H1 (cell line): Measurements from ENCODE around the gene TBC1D16. TPM values are rescaled to one million over a fixed set of nuclear protein-coding genes. Genes with fewer than 3 reads are reported as not detected.

Experiments used
- CTCF ChIA-PET: fragments of 300-600 bp; sonication (Branson Sonifier 250); formaldehyde crosslinking; loops from one replicate; lab custom pipeline; 2021; ENCODE audit not compliant: partially characterized antibody; lab: Charles Lee
- POLR2A ChIA-PET: fragments of 300-600 bp; sonication (Branson Sonifier 250); formaldehyde crosslinking; loops from one replicate; lab custom pipeline; 2021; ENCODE audit warnings: inconsistent platforms; ENCODE audit not compliant: partially characterized antibody; lab: Charles Lee
- DNase-seq, 2 experiments: peaks; one replicate each; pipeline versions ENCODE4 v3.0.0 to v3.0.0-alpha.2; 2010 to 2022; ENCODE audit warnings: low spot score in 2 of 2, low read depth in 1 of 2, mixed read lengths in 1 of 2
- FAIRE-seq: peaks from 2 replicates; lab custom pipeline; 2011; peaks lifted over from hg19 to GRCh38; lab: Jason Lieb, UNC
- H2AFZ ChIP-seq: 2 replicates; pipeline ENCODE4 v1.8.1; 2012; ENCODE audit warnings: low read length, inconsistent platforms
- H2AK5ac ChIP-seq: 2 replicates; pipeline ENCODE4 v1.6.1; 2013; ENCODE audit warnings: low read depth, low read length
- H2BK120ac ChIP-seq: replicated peaks from 2 replicates; pipeline ENCODE3; 2013; ENCODE audit warnings: low read depth, low read length, inconsistent platforms
- H2BK12ac ChIP-seq: 2 replicates; pipeline ENCODE4 v1.6.1; 2013; ENCODE audit warnings: low read depth, low read length
- H2BK15ac ChIP-seq: 2 replicates; pipeline ENCODE4 v1.6.1; 2013; ENCODE audit warnings: low read length
- H2BK20ac ChIP-seq: 2 replicates; pipeline ENCODE4 v1.6.1; 2013; ENCODE audit warnings: low read length
- H2BK5ac ChIP-seq: 2 replicates; pipeline ENCODE4 v1.6.1; 2013; ENCODE audit warnings: low read depth, low read length
- H3K14ac ChIP-seq: 2 replicates; pipeline ENCODE4 v1.6.1; 2013; ENCODE audit warnings: inconsistent platforms; ENCODE audit not compliant: insufficient read length
- H3K18ac ChIP-seq: 2 replicates; pipeline ENCODE4 v1.6.1; 2013; ENCODE audit warnings: low read length; ENCODE audit errors: extremely low read depth
- H3K23ac ChIP-seq: 2 replicates; pipeline ENCODE4 v1.6.1; 2013; ENCODE audit warnings: inconsistent platforms; ENCODE audit not compliant: insufficient read length
- H3K23me2 ChIP-seq: 2 replicates; pipeline ENCODE4 v1.6.1; 2013; ENCODE audit warnings: low read depth, low read length
- H3K27ac ChIP-seq: 2 replicates; pipeline ENCODE4 v1.6.1; 2011; ENCODE audit warnings: low read depth, low read length, inconsistent platforms
- H3K27me3 ChIP-seq, 4 experiments: replicated peaks in 1 of 4; 1 replicate in 1 of 4; 2 replicates in 3 of 4; pipeline versions ENCODE4 v1.6.1 to v1.8.1; 2011 to 2013; ENCODE audit warnings: low read length in 3 of 4, mild to moderate bottlenecking in 3 of 4, inconsistent platforms in 2 of 4, mixed read lengths in 2 of 4, moderate library complexity in 1 of 4; ENCODE audit not compliant: control insufficient read depth in 3 of 4, insufficient read depth in 3 of 4; ENCODE audit errors: extremely low read depth in 1 of 4
- H3K36me3 ChIP-seq, 4 experiments: 2 replicates each; pipeline versions ENCODE4 v1.6.1 to v1.8.1; 2011 to 2013; ENCODE audit warnings: mild to moderate bottlenecking in 4 of 4, low read length in 3 of 4, moderate library complexity in 2 of 4, control low read depth in 1 of 4, inconsistent platforms in 1 of 4; ENCODE audit not compliant: insufficient read depth in 4 of 4, control insufficient read depth in 2 of 4
- H3K4ac ChIP-seq: replicated peaks from 2 replicates; pipeline ENCODE3; 2013; ENCODE audit warnings: low read length, low read depth, mixed read lengths, inconsistent platforms; ENCODE audit not compliant: insufficient read length
- H3K4me1 ChIP-seq, 4 experiments: replicated peaks in 1 of 4; 1 replicate in 1 of 4; 2 replicates in 3 of 4; pipeline versions ENCODE4 v1.6.1 to v1.8.1; 2011 to 2013; ENCODE audit warnings: low read length in 3 of 4, inconsistent platforms in 2 of 4, mixed read lengths in 1 of 4; ENCODE audit not compliant: insufficient read depth in 4 of 4, control insufficient read depth in 3 of 4
- H3K4me2 ChIP-seq, 2 experiments: 2 replicates each; pipeline versions ENCODE4 v1.6.1 to v1.8.1; 2011 to 2013; ENCODE audit warnings: low read depth in 2 of 2, low read length in 2 of 2, control low read depth in 1 of 2, inconsistent platforms in 1 of 2, mild to moderate bottlenecking in 1 of 2; ENCODE audit not compliant: insufficient read depth in 1 of 2
- H3K4me3 ChIP-seq, 4 experiments: fragments of 200-600, 300-600 bp in 1 of 4; sonication (generic), shearing (Covaris generic), sonication (Bioruptor Twin) in 1 of 4; 2 replicates each; pipeline versions ENCODE4 v1.5.1 to v1.8.1; 2011 to 2016; ENCODE audit warnings: low read length in 4 of 4, low read depth in 3 of 4, control low read depth in 2 of 4, inconsistent platforms in 2 of 4, mild to moderate bottlenecking in 2 of 4, mixed read lengths in 1 of 4, moderate library complexity in 1 of 4; ENCODE audit not compliant: insufficient read depth in 2 of 4; ENCODE audit errors: extremely low read depth in 1 of 4
- H3K56ac ChIP-seq: replicated peaks from 2 replicates; pipeline ENCODE3; 2013; ENCODE audit warnings: low read depth, mild to moderate bottlenecking, mixed read lengths, low read length, inconsistent platforms; ENCODE audit not compliant: insufficient read length
- H3K79me1 ChIP-seq: 2 replicates; pipeline ENCODE4 v1.6.1; 2013; ENCODE audit warnings: low read depth, low read length, control low read depth
- H3K79me2 ChIP-seq, 2 experiments: 2 replicates each; pipeline versions ENCODE4 v1.6.1 to v1.8.1; 2012 to 2013; ENCODE audit warnings: low read length in 2 of 2, mild to moderate bottlenecking in 2 of 2, inconsistent platforms in 1 of 2; ENCODE audit not compliant: insufficient read depth in 2 of 2, control insufficient read depth in 1 of 2
- H3K9ac ChIP-seq, 4 experiments: replicated peaks in 1 of 4; 1 replicate in 1 of 4; 2 replicates in 3 of 4; pipeline versions ENCODE4 v1.6.1 to v1.8.1; 2011 to 2013; ENCODE audit warnings: low read depth in 3 of 4, low read length in 3 of 4, control low read depth in 2 of 4, mild to moderate bottlenecking in 2 of 4, moderate library complexity in 2 of 4, inconsistent platforms in 1 of 4; ENCODE audit errors: extremely low read depth in 1 of 4
- H3K9me3 ChIP-seq, 2 experiments: 2 replicates each; pipeline versions ENCODE4 v1.6.1 to v1.8.1; 2012 to 2013; ENCODE audit warnings: mild to moderate bottlenecking in 2 of 2, moderate library complexity in 2 of 2, control low read depth in 1 of 2, inconsistent platforms in 1 of 2, low read depth in 1 of 2, low read length in 1 of 2, mixed read lengths in 1 of 2; ENCODE audit not compliant: insufficient read depth in 2 of 2
- H4K20me1 ChIP-seq, 2 experiments: replicated peaks in 1 of 2; 2 replicates each; pipeline versions ENCODE3 to v1.8.1; 2011 to 2013; ENCODE audit warnings: inconsistent platforms in 2 of 2, low read length in 2 of 2, mild to moderate bottlenecking in 1 of 2; ENCODE audit not compliant: insufficient read depth in 2 of 2, control insufficient read depth in 1 of 2
- H4K5ac ChIP-seq: 2 replicates; pipeline ENCODE4 v1.6.1; 2013; ENCODE audit warnings: low read length, low read depth, mixed read lengths, inconsistent platforms; ENCODE audit not compliant: insufficient read length
- H4K8ac ChIP-seq: 2 replicates; pipeline ENCODE4 v1.8.0; 2013; ENCODE audit warnings: mild to moderate bottlenecking, moderate library complexity, low read length, inconsistent platforms; ENCODE audit not compliant: insufficient read depth; ENCODE audit errors: extremely low read depth
- H4K91ac ChIP-seq: replicated peaks from 2 replicates; pipeline ENCODE3; 2013; ENCODE audit warnings: low read length, mixed read lengths, inconsistent platforms; ENCODE audit not compliant: insufficient read length
- CTBP2 ChIP-seq: IDR thresholded peaks from 2 replicates; pipeline ENCODE4 v1.7.0; 2011; ENCODE audit warnings: borderline replicate concordance, mild to moderate bottlenecking, moderate library complexity, mixed read lengths, low read length; ENCODE audit not compliant: insufficient read depth, insufficient read length
- PHF8 ChIP-seq: fragments of 200-600 bp; sonication (generic); conservative IDR thresholded peaks from 2 replicates; pipeline ENCODE4 v1.7.1; 2012; ENCODE audit warnings: low read depth, mild to moderate bottlenecking, inconsistent platforms, low read length, moderate library complexity
- WGBS, 2 experiments: shearing (Covaris generic) in 1 of 2; methylation state at CpG; one replicate each; pipeline versions ENCODE4 v1.1.6 to v1.1.7; 2013 to 2015; ENCODE audit warnings: low lambda C conversion rate in 2 of 2, mixed read lengths in 2 of 2, inconsistent platforms in 1 of 2, low coverage in 1 of 2, missing lambda C conversion rate in 1 of 2; ENCODE audit not compliant: insufficient replicate concordance in 2 of 2, insufficient coverage in 1 of 2, insufficient read length in 1 of 2; ENCODE audit errors: extremely low coverage in 1 of 2, missing lambda C conversion rate in 1 of 2; 5-methylcytosine and 5-hydroxymethylcytosine counted together
- long read RNA-seq, 2 experiments: library from RNA in 1 of 2; library from capped mRNA in 1 of 2; stranded (forward); transcript quantifications; one replicate each; pipeline ENCODE4 v2.0.0, GENCODE V29; 2021; ENCODE audit warnings: inconsistent platforms in 1 of 2
- polyA minus RNA-seq, 3 experiments: library from RNA; depleted of rRNA, polyadenylated mRNA; stranded (reverse); fragments of >200 nt; gene quantifications; 1 replicate in 2 of 3; 2 replicates in 1 of 3; pipeline ENCODE4 v1.2.3, GENCODE V29; 2011
- polyA plus RNA-seq, 7 experiments: library from polyadenylated mRNA; depleted of rRNA in 3 of 7; stranded (reverse) in 5 of 7; unstranded in 2 of 7; fragments of >200 nt in 5 of 7; fragments of 200-250 nt in 2 of 7; gene quantifications; 1 replicate in 5 of 7; 2 replicates in 1 of 7; 4 replicates in 1 of 7; pipeline versions ENCODE4 v1.2.1 to v1.2.3, GENCODE V29; 2011 to 2013; ENCODE audit warnings: missing spikeins in 2 of 7, mixed read lengths in 2 of 7
- total RNA-seq: library from RNA; stranded (reverse); fragmentation: NEBNext Ultra II Directional; extraction: Animal tissue kit (Norgen Biotek cat#: 25700); gene quantifications from 2 replicates; pipeline ENCODE4 v1.2.1, GENCODE V29; 2021

TBC1D16 gene, protein sequence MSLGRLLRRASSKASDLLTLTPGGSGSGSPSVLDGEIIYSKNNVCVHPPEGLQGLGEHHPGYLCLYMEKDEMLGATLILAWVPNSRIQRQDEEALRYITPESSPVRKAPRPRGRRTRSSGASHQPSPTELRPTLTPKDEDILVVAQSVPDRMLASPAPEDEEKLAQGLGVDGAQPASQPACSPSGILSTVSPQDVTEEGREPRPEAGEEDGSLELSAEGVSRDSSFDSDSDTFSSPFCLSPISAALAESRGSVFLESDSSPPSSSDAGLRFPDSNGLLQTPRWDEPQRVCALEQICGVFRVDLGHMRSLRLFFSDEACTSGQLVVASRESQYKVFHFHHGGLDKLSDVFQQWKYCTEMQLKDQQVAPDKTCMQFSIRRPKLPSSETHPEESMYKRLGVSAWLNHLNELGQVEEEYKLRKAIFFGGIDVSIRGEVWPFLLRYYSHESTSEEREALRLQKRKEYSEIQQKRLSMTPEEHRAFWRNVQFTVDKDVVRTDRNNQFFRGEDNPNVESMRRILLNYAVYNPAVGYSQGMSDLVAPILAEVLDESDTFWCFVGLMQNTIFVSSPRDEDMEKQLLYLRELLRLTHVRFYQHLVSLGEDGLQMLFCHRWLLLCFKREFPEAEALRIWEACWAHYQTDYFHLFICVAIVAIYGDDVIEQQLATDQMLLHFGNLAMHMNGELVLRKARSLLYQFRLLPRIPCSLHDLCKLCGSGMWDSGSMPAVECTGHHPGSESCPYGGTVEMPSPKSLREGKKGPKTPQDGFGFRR
- total RNA-seq (109 and 111 TPM in 2 replicates), polyA plus RNA-seq (2011; rRNA removed) (21.1 and 29.7 TPM in 2 replicates), polyA minus RNA-seq (2011; rRNA and poly(A)+ RNA removed) (64.0 and 65.1 TPM in 2 replicates)
- polyA plus RNA-seq (2011; cell fraction: cytosol; rRNA removed), result 28.8 TPM
- 47.7 TPM for polyA plus RNA-seq (2011; cell fraction: nucleus; rRNA removed)
- 46.6 to 63.2 TPM (median 51.9 TPM) in 4 replicates for polyA plus RNA-seq (2012, experiment 1 of 2)
- 41.5 TPM for polyA plus RNA-seq (2012, experiment 2 of 2)
- polyA plus RNA-seq (2013, experiment 1 of 2), result 32.7 TPM
- polyA plus RNA-seq (2013, experiment 2 of 2), result 34.5 TPM
- 50.4 TPM for polyA minus RNA-seq (2011; cell fraction: cytosol; rRNA and poly(A)+ RNA removed)
- 44.3 TPM for polyA minus RNA-seq (2011; cell fraction: nucleus; rRNA and poly(A)+ RNA removed)
- long read RNA-seq, experiment 1, partial matches to known transcripts, result 2 of 71 reads
- long read RNA-seq, experiment 1, other reads (novel, unspliced or antisense), result 69 of 71 reads
- long read RNA-seq, experiment 2, partial matches to known transcripts, result 3 of 7 reads
- long read RNA-seq, experiment 2, other reads (novel, unspliced or antisense), result 4 of 7 reads

DNA sequence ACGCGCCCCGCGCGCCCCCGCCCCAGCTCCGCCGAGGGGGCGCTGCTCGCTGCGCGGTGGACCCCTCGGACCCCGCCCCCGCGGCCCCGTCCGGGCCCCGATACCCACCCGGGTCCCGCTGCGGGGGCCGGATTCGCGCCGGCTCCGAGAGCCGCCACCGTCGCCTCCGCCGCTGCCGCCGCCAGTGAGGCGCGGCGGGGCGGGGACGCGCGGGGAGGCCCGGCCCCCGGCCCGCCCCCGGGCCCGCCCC, at the start of gene TBC1D16:
TBC1D16 (minus strand) TSS at position 186 of the 250 bp plus-strand sequence. CDS start 22,325 bp downstream, outside the sequence.
- H3K23me2 ChIP-seq, result peaks cover 2% of the 10 kb centered on the region; the same call in 1 of the 2 replicates
- H2BK120ac ChIP-seq, result no peak within 1 kb of the TSS
- ChIA-PET CTCF (no interaction called here), POLR2A (interaction anchor here (0.9 to 2.7 kb wide), 4 partner anchors 9 to 27 kb away, joined by 4 to 15 read pairs (median 6); no protein-coding TSS in a partner anchor)
- H3K4me3 ChIP-seq, result peak within 1 kb of the TSS; percentile 61 to 89 (median 78)
- H2AK5ac ChIP-seq, result no peak within 1 kb of the TSS
- peak within 1 kb of the TSS; percentile 80 to 92 (median 89) for H3K9ac ChIP-seq
- H3K79me2 ChIP-seq, result peaks cover 8 to 46% of the 10 kb centered on the region in 2 experiments
- H3K18ac ChIP-seq, result peak within 1 kb of the TSS; percentile 95
- 0 out of 2 replicates have a peak, but pooled peaks have one; percentile 66 for TF ChIP-seq PHF8
- TF ChIP-seq CTBP2, result no peak
- H4K8ac ChIP-seq, result peak within 1 kb of the TSS; percentile 94
- H3K9me3 ChIP-seq, result no peaks in the 10 kb centered on the region
- H3K56ac ChIP-seq, result peak within 1 kb of the TSS; percentile 52
- peaks cover 23% of the 10 kb centered on the region for H3K79me1 ChIP-seq
- H4K20me1 ChIP-seq, result peaks cover 19 to 25% of the 10 kb centered on the region in 2 experiments
- peak within 1 kb of the TSS; percentile 68 to 85 for H3K4me2 ChIP-seq
- peak within 1 kb of the TSS; percentile 80; the same call in 1 of the 2 replicates for H2AFZ ChIP-seq
- FAIRE-seq (no peak), DNase-seq (no peak)
- H2BK20ac ChIP-seq, result no peak within 1 kb of the TSS
- H3K36me3 ChIP-seq, result no peaks in the 10 kb centered on the region; a peak in 1 of 8 replicates
- no CpG with 5 or more reads among the region's 46 CpGs for WGBS, 2 experiments
- peak within 1 kb of the TSS; percentile 50; the same call in 1 of the 2 replicates for H2BK12ac ChIP-seq
- H3K23ac ChIP-seq, result no peak within 1 kb of the TSS
- H2BK5ac ChIP-seq, result peak within 1 kb of the TSS; percentile 78; the same call in 1 of the 2 replicates
- peak within 1 kb of the TSS; percentile 83 for H4K5ac ChIP-seq
- H3K14ac ChIP-seq, result no peak within 1 kb of the TSS
- H3K4me1 ChIP-seq, result peaks cover 0 to 4% (median 1%) of the 10 kb centered on the region in 4 experiments; a peak in 4 of 7 replicates
- peak within 1 kb of the TSS; percentile 87 for H3K27ac ChIP-seq
- no peaks in the 10 kb centered on the region for H3K27me3 ChIP-seq
- H4K91ac ChIP-seq, result peak within 1 kb of the TSS; percentile 91
- peak within 1 kb of the TSS; percentile 75 for H3K4ac ChIP-seq
- H2BK15ac ChIP-seq, result no peak within 1 kb of the TSS; the same call in 1 of the 2 replicates
